ENCODE data around the gene S1PR2. TPM values are rescaled to one million over a fixed set of nuclear protein-coding genes. Genes with fewer than 3 reads are reported as not detected.
"Not testable (repeated sequence)": the region's sequence is repeated elsewhere in the genome, so short reads cannot be mapped to it uniquely, and the experiment has no call there.

Gene S1PR2
- total RNA-seq, 1 donor from 2014 or later: 2.4 TPM

DNA sequence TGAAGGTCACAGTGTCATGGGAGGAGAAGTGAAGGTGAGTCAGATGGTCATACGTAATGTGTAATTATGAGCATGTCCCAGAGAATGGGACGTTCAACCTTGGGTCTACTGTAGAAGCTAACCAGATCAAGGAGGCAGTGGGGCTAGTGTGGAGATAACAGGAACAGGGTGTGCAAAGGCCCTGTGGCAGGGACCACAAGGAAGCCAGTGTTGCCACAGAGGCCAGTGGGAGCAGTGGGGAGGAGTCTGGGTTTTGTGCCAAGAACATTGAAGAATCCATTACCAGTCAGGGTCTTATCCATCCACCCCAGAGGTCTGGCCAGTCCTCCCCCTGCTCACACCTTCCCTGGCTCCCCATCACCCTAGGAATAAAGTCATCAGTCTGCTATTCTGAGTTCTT lies 24.2 kb upstream of the S1PR2 start:
- FAIRE-seq (no peak), DNase-seq (ENCODE audit: low spot score in 2 of 2) (no peak)

DNA sequence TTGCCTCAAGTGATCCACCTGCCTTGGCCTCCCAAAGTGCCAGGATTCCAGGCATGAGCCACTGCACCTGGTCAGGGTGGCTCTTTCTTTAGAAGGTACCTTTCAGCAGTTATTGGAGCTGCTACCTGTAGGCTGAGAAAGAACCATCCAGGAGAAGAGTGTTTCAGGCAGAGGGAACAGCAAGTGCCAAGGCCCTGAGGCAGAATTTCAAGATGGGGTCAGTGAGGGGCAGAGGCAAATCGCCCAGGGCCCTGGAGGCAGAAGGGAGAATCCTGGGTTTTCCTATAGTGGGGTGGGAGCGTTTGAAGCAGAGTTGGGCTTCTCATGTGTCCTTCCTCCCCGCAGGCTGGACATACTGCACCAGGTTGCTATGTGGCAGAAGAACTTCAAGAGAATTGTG lies 23.1 kb upstream of the S1PR2 start:
- DNase-seq (ENCODE audit: low spot score in 2 of 2): no peak
- no peak for FAIRE-seq

DNA sequence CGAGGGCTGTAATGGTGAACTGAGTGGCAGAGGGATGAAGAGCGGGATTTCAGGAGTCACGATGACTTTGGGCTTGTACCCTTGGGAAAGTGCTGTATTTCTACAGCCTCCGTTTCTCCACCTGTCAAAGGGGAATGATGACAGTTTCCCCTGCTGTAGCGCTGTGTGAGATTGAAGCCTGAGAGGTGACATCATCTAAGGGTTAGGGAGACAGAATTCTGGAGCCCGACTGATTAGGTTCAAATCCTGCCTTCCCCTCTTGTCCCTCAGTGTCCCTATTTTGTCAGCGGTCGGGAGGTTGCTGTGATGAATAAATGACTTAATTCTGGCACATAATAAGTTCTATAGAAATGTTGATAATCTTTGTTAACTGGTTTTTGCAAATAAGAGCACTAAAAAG lies 21.6 kb upstream of the S1PR2 start:
- DNase-seq (ENCODE audit: low spot score in 2 of 2) (no peak), FAIRE-seq (no peak)

DNA sequence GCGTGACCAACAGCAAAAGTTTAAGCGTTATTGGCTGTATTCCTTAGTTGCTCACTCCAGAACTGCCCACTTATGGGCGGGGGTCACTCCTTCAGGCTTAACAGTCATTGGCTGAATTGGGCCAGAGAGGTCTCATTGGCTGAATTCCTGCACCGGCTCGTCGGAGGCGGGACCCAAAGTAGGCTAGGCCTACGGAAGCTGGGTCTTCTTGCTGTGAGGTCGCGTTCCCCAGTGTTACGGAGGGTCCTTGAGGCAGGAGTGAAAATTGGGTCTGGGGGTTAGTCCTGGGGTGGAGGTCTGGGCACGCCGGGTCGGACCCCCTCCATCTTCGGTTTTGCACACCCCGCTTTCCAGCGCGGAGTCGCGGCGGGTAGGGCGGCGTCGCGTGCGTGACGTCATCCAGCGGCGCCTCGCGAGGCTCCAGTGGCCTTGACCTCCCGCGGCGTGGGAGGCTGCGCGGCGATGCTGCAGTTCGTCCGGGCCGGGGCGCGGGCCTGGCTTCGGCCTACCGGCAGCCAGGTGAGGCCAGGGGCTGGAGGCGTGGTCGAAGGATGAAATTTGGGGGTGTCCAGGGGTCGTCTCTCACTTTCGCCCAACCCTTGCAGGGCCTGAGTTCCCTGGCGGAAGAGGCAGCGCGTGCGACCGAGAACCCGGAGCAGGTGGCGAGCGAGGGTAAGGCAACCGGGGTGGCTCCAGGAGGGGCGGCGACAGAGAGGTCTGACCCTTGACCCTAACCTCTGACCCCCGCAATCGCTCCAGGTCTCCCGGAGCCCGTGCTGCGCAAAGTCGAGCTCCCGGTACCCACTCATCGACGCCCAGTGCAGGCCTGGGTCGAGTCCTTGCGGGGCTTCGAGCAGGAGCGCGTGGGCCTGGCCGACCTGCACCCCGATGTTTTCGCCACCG lies 20.9 kb upstream of the S1PR2 start, which contains the start of gene MRPL4:
TSS of gene MRPL4 (plus strand) at position 423 of the 903 bp plus-strand sequence. CDS start at position 463, 40 bp downstream.
- peak; percentile 93 to 95 for DNase-seq (ENCODE audit: low spot score in 2 of 2)
- FAIRE-seq: peak; percentile 93

DNA sequence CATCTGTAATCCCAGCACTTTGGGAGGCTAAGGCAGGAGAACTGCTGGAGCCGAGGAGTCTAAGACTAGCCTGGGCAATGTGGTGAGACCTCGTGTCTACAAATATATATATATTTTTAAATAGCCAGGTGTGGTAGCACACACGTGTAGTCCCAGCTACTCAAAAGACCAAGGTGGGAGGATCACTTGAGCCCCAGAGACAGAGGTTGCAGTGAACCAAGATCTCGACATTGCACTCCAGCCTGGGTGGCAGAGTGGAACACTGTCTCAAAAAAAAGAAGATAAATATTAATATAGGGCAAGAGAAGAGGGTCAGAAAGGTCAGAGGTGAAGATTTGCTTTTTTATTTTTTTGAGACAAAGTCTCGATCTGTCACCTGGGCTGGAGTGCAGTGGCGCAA lies 15.4 kb upstream of the S1PR2 start:
- DNase-seq (ENCODE audit: low spot score in 2 of 2) (no peak), FAIRE-seq (no peak)

DNA sequence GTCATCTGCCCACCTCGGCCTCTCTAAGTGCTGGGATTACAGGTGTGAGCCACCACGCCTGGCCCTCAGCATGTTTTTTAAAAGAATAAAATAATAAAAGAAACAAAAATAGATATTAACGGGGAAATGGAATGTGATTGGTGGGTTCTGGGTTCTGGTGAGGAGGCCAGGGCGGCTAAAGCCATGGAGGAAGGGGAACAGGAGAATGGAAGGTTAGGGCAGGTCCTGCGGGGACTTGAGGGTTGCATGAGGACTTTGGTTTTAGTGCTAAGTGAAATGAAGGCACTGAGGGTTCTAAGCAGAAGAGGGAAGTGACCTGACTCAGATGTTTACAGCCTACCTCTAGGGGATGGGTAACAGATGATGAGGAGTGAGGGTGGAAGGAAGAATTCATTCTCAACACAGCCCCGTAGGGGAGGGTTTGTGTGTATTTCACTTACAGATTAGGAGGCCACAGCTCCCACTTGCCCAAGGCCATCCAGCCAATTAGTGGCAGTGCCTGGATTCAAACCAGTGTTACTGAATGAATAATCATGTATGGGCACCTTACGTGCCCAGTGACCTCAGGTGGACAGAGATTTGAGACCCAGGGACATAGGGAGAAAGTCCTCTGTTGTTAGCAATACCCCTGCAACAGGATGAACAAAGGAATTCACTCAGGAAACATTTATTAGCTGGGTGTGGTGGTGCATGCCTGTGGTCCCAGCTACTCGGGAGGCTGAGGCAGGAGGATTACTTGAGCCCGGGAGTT lies 14.2 kb upstream of the S1PR2 start:
- DNase-seq (ENCODE audit: low spot score in 2 of 2): no peak
- FAIRE-seq: no peak

DNA sequence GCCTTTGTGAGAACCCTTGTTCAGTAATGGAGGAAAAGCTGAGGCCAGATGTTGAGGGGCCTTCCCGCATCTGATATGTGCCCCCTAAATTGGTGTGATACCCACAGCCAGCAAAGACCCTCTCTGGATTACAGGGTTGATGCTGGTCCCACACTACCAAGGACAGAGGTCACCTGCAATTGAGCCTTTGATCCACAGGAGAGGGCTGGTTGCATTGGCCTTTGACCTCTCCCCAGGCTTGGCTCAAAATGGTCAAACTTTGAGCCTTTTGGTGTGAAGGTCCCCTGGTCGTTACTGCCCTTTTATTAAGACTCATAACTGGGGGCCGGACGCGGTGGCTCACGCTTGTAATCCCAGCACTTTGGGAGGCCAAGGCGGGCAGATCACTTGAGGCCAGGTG lies 12.5 kb upstream of the S1PR2 start:
- no peak for DNase-seq (ENCODE audit: low spot score in 2 of 2)
- FAIRE-seq: no peak

DNA sequence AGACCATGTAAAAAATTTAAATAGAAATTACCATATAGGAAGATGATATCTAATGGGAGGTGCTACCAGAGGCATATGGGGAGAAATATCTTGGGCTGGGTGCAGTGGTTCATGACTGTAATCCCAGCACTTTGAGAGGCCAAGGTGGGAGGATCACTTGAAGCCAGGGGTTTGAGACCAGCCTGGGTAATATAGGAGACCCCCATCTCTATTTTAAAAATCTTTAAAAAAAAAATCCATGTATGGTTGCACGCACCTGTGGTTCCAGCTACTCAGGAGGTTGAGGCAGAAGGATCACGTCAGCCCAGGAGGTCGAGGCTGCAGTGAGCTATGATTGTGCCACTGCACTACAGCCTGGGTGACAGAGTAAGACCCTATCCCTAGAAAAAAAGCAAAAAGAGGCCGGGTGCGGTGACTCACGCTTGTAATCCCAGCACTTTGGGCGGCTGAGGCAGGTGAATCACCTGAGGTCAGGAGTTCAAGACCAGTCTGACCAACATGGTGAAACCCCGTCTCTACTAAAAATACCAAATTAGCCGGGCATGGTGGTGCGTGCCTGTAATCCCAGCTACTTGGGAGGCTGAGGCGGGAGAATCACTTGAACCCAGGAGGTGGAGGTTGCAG lies 10.8 kb upstream of the S1PR2 start:
- FAIRE-seq; DNase-seq (ENCODE audit: low spot score in 2 of 2): not testable (repeated sequence)

DNA sequence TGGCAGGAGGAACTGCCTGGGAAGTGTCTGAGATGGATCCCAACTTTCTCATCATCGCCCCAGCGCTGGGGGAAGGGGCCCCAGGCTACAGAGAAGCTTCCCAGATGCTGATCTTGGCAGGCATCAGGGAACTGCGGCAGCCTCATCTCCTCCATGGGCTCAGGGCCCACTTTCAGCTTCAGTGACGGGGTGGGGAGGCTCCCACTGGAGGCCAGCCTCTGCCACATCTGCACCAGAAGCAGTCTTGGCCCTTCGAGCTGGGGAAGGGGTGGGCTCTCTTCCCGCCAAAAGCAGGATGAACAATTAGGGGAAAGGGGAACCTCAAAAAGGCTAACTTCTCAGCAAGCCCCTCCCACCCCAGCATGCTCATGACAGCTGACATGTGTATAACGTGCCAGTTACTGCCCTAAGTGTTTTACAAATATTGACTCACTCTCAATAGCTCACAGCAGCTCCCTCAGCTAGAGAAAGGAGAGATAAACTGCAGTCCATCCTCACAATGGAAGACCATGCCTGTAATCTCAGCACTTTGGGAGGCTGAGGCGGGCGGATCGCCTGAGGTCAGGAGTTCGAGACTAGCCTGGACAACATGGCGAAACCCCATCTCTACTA lies 7.1 kb upstream of the S1PR2 start:
- FAIRE-seq: no peak
- DNase-seq (ENCODE audit: low spot score in 2 of 2): no peak

DNA sequence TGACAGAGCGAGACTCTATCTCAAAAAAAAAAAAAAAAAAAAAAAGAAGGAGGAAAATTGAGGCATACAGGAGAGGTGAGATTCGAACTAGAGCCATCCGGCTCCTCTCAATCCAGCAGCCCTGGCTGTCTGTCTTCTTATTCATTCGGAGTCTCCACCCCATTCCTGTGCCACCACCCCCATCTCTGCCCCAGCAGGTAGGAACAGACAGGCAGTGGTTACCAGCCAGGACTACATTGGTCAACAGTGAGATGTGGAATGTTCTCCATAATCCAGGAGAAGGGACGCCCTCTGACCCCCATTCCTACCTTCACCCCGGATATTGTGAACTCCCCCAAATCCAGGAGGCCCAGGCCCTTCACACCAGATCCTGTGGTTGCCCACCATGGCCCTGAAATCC lies 6.6 kb upstream of the S1PR2 start:
- FAIRE-seq (no peak), DNase-seq (ENCODE audit: low spot score in 2 of 2) (no peak)

DNA sequence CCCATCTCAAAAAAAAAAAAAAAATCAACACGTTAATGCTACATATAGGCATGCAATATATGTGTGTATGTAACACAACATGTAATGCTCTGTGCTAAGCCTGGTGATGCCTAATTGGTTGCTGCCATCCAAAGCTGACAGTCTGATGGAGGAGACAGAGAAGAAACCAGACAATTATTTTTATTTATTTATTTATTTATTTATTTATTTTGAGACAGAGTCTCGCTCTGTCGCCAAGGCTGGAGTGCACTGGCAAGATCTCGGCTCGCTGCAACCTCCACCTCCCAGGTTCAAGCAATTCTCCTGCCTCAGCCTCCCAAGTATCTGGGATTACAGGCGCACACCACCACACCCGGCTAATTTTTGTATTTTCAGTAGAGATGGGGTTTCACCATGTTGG lies 4.3 kb upstream of the S1PR2 start:
- FAIRE-seq; DNase-seq (ENCODE audit: low spot score in 2 of 2): not testable (repeated sequence)

DNA sequence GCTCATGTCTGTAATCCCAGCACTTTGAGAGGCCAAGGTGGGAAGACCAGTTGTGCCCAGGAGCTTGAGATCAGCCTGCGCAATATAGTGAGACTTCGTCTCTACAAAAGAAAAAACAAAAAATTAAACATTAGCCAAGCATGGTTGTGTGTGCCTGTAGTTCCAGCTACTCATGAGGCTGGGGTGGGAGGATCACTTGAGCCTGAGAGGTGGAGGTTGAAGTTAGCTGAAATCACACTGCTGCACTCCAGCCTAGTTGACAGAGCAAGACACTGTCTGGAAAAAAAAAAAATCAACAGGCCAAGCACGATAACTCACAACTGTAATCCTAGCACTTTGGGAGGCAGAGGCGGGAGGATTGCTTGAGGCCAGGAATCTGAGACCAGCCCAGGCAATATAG lies 3.9 kb upstream of the S1PR2 start:
- FAIRE-seq (no peak), DNase-seq (ENCODE audit: low spot score in 2 of 2) (no peak)

DNA sequence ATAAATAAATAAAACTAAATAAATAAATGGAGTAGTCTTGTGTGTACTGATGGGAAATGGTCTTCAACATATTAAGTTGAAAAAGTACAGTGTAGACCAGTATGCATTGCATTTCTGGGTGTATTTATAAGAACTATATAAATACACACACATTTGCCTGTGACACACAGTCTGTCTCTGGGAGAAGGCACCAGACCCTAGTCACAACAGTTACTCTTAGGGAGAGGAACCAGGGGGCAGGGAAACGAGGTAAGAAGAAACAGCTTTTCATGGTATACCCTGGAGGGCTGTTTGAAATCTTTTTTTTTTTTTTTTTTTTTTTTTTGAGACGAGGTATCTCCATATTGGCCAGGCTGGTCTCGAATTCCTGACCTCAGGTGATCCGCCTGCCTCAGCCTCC lies 2.8 kb upstream of the S1PR2 start:
- FAIRE-seq: no peak
- DNase-seq (ENCODE audit: low spot score in 2 of 2): no peak

DNA sequence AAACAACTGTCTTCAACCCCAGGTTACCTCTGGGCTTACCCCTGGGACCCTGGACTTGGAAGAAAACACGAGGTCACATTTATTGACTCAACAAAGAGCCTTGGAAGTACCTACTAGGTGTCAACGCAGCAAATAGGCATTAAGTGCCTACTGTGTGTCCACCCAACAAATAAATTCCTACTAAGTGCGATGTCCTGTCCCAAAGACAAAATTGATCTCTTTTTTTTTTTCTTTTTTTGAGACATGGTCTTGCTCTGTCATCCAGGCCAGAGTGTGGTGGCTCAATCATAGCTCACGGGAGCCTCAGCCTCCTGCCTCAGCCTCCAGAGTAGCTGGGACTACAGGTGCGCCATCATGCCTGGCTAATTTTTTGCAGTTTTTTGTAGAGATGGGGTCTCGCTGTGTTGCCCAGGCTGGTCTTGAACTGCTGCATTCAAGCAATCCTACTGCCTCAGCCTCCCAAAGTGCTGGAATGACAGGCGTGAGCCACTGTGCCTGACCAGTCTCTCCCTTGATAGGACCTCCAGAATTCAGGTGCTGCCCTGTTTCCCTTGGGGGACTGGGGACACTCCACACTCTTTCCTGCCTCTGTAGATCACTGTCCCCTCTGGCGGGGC lies 589 bp upstream of the S1PR2 start:
- FAIRE-seq (no peak), DNase-seq (ENCODE audit: low spot score in 2 of 2) (no peak)

DNA sequence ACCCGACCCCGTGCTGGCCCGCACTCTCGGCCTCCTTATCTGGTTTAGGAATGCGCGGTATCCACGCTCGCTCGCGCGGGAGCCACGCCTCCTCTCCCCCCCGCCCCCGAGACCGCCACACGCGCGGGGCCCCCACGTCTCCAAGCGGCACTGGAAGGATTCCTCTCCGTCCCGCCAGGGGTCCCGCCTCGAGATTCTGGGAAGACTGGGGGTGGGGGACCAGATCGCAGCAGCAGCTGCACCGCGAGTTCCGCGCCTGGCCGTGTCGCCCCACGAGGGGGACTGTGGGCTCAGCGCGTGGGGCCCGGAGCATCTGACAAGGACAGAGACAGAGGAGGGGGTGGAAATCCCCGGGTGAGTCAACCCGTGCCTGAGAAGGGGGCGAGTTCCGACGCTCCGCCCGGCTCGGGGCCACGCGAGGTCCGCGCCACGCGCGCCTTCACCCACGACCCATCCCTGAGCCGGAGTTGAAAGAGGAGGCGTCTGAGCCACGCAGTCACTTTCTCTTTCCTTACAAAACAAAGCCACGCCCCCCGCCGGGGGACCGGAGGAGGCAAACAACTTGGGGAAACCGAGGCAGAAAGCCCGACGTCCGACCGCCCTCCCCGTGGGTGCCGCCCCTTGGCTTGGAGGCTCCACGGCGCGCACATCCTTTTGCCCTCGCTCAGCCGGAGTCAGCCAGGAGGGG lies 814 bp downstream of the S1PR2 start:
- DNase-seq (ENCODE audit: low spot score in 2 of 2) (peak; percentile 41 to 64), FAIRE-seq (no peak)

DNA sequence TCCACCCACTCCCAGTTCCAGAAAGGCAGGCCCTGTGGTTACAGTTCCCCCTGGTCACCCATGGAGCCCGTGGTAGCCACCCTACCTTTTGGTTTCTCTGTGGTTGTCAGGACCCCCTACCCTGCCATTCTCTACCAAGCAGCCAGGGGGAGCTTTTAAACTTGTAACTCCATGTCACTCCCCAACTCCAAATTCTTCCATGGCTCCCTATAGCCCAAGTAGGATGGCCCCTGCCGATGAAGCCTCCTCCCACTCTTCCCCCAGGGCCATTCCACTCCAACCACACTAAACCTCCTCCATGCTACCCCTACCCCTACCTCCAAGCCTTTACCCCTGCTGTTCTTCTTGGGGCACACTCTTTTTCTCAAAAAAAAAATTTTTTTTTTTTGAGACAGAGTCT lies 2.2 kb downstream of the S1PR2 start:
- FAIRE-seq (no peak), DNase-seq (ENCODE audit: low spot score in 2 of 2) (peak in 1 of 2 donors; percentile 52)

DNA sequence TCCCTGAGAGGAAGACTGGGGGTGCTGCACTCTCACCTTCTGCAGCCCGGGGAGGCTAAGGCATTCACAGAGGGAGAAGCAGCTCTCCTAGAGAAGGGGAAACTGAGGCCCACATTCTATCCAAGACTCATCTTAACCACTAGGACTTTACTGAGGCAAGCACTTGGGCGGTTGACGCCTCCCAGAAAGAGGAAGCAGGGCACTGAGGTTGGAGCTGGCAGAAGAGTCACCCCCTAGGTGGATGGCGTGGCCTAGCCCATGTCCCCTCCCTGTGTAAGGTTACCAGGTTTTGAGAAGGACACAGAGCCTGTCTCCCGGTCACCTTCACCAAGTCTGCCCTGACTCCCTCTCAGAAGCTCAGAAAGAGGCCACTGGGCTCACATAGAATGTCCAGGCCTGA lies 2.7 kb downstream of the S1PR2 start:
- no peak for DNase-seq (ENCODE audit: low spot score in 2 of 2)
- no peak for FAIRE-seq

DNA sequence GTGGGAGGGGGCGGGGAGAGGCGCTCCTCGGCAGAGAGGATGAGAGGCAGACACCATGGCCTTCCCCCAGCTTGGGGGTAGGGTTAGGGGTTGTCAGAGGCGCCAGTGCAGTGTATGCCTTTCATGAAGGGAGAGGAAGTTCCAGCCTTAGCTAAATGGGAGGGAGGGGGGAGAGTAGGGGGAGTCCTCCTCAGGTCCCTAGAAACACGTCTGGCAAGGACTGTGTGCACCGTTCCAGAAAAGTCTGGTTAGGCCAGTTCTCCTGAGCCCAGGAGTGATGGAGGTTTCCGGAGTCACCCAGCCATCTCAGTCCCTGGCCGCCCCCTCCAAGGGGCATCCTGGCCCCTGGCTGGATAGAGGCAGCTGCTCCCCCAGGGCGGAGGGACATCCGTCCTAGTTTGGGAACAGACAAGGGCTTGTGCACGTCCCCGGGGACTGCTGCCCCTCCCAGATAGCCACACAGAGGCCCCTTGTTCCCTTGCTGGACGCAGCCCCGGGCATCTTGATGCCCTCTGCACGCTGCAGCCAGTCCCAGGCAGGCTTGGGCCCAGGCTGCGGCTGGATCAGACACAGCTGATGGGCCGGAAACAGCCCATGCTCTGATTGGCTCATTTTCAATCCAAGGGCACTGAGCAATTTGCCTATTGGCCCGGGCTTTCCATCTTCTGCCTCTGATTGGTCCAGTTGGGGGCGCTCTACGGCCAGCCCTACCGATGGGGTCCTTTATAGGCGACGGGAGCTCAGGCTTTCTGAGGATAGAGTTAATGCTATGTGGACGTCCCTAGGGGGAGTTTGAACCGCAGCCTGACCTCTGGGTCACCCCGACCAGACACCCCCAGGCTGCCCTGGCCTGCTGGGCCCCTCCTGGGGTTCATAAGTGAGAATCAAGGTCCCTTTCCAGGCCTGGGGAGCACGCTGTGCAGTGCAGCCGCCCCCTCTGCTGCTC lies 3.8 kb downstream of the S1PR2 start:
- DNase-seq (ENCODE audit: low spot score in 2 of 2): peak; percentile 70 to 93

More for the DNA sequence above, 3.8 kb downstream of the S1PR2 start:
- FAIRE-seq: no peak

Measured in frontal cortex (tissue), 4 donors.